K562 (cell line): ENCODE measurements around the gene PLS1. TPM values are rescaled to one million over a fixed set of nuclear protein-coding genes. Genes with fewer than 3 reads are reported as not detected.

Experiments used
- ATAC-seq: fragments of 200-7000 bp; cut with Tn5 transposase; 3 replicates; pipeline ENCODE4 v1.9.1; 2020; ENCODE audit warnings: moderate library complexity
- BruUV-seq: library from RNA; stranded (reverse); fragments of 400-500 nt; replicated peaks from 2 replicates; lab custom pipeline; 2021; lab: Mats Ljungman, UMichigan
- CTCF ChIA-PET: fragments of 300-600 bp; formaldehyde crosslinking; extraction: SDS; loops from one replicate; lab custom pipeline; 2021; ENCODE audit warnings: low intra/inter-chr PET ratio; lab: Yijun Ruan, JAX
- POLR2A ChIA-PET: fragments of 300-600, 350-650 bp; sonication (Branson Sonifier 250); formaldehyde crosslinking; extraction: SDS; loops from one replicate; lab custom pipeline; 2021; ENCODE audit warnings: antibody characterized with exemption, inconsistent platforms; lab: Yijun Ruan, JAX
- DNase-seq, 4 experiments: peaks; one replicate each; pipeline versions ENCODE4 v3.0.0 to v3.0.0-alpha.2; 2011 to 2018; ENCODE audit warnings: low spot score in 3 of 4, mixed read lengths in 3 of 4; ENCODE audit errors: extremely low read depth in 1 of 4
- FAIRE-seq: peaks from 2 replicates; lab custom pipeline; 2011; peaks lifted over from hg19 to GRCh38; lab: Jason Lieb, UNC
- H2AFZ ChIP-seq: 2 replicates; pipeline ENCODE4 v1.6.0; 2011; ENCODE audit warnings: low read depth, low read length, control low read depth, inconsistent platforms
- H3K27ac ChIP-seq: fragments of 200-600 bp; 3 replicates; pipeline ENCODE4 v1.8.0; 2011; ENCODE audit warnings: low read depth, mild to moderate bottlenecking, control low read depth, inconsistent platforms, low read length, moderate library complexity, mixed read lengths; ENCODE audit errors: extremely low read depth
- H3K27me3 ChIP-seq, 2 experiments: fragments of 300-600 bp in 1 of 2; 2 replicates in 1 of 2; 3 replicates in 1 of 2; pipeline versions ENCODE4 v1.6.0 to v1.8.0; 2011; ENCODE audit warnings: inconsistent platforms in 2 of 2, low read length in 2 of 2, mild to moderate bottlenecking in 1 of 2, mixed read lengths in 1 of 2, moderate library complexity in 1 of 2; ENCODE audit not compliant: control insufficient read depth in 2 of 2, insufficient read depth in 2 of 2
- H3K36me3 ChIP-seq: fragments of 300-600 bp; 3 replicates; pipeline ENCODE4 v1.8.0; 2011; ENCODE audit warnings: mild to moderate bottlenecking, low read length, inconsistent platforms; ENCODE audit not compliant: control insufficient read depth, insufficient read depth
- H3K4me1 ChIP-seq, 2 experiments: fragments of 200-600 bp in 1 of 2; replicated peaks in 1 of 2; 2 replicates in 1 of 2; 3 replicates in 1 of 2; pipeline versions ENCODE4 v1.5.1 to v1.8.0; 2011; ENCODE audit warnings: inconsistent platforms in 2 of 2, low read length in 2 of 2, mild to moderate bottlenecking in 1 of 2, mixed read lengths in 1 of 2, moderate library complexity in 1 of 2; ENCODE audit not compliant: control insufficient read depth in 2 of 2, insufficient read depth in 2 of 2
- H3K4me2 ChIP-seq: 2 replicates; pipeline ENCODE4 v1.6.1; 2011; ENCODE audit warnings: low read length, control low read depth, inconsistent platforms, mixed read lengths; ENCODE audit not compliant: insufficient read depth
- H3K4me3 ChIP-seq: fragments of 200-600 bp; sonication (generic), shearing (Covaris generic); 2 replicates; pipeline ENCODE4 v1.5.1; 2016; ENCODE audit warnings: control low read depth, inconsistent platforms
- H3K79me2 ChIP-seq: fragments of 200-600 bp; 3 replicates; pipeline ENCODE4 v1.8.0; 2011; ENCODE audit warnings: low read length, inconsistent platforms; ENCODE audit not compliant: control insufficient read depth, insufficient read depth
- H3K9ac ChIP-seq, 2 experiments: 2 replicates each; pipeline versions ENCODE4 v1.6.0 to v1.6.1; 2011; ENCODE audit warnings: low read depth in 2 of 2, low read length in 2 of 2, control low read depth in 1 of 2, inconsistent platforms in 1 of 2, mild to moderate bottlenecking in 1 of 2, mixed read lengths in 1 of 2; ENCODE audit not compliant: insufficient read depth in 1 of 2
- H3K9me1 ChIP-seq: one replicate; pipeline ENCODE4 v1.6.0; 2011; ENCODE audit warnings: inconsistent platforms, mild to moderate bottlenecking, low read length, moderate library complexity; ENCODE audit not compliant: control insufficient read depth, insufficient read depth
- H3K9me3 ChIP-seq: replicated peaks from 2 replicates; pipeline ENCODE4 v1.5.1; 2011; ENCODE audit warnings: low read depth, low read length, inconsistent platforms; ENCODE audit not compliant: control insufficient read depth, insufficient read depth
- H4K20me1 ChIP-seq: replicated peaks from 2 replicates; pipeline ENCODE4 v1.6.1; 2011; ENCODE audit warnings: low read length, inconsistent platforms, mixed read lengths; ENCODE audit not compliant: control insufficient read depth, insufficient read depth
- BRF2 ChIP-seq: IDR thresholded peaks from 3 replicates; pipeline ENCODE4 v1.6.1; 2011; ENCODE audit warnings: borderline replicate concordance, mild to moderate bottlenecking; ENCODE audit not compliant: insufficient read length, insufficient read depth
- DEAF1 ChIP-seq: fragments of 450-650 bp; formaldehyde crosslinking; IDR thresholded peaks from 2 replicates; pipeline ENCODE4 v1.4.0; 2020; ENCODE audit warnings: mild to moderate bottlenecking, moderate library complexity
- FOS ChIP-seq: IDR thresholded peaks from 3 replicates; pipeline ENCODE4 v1.6.1; 2011; ENCODE audit not compliant: insufficient read length; ENCODE audit errors: extremely low read depth
- FOXP1 ChIP-seq: sonication (generic); formaldehyde crosslinking; IDR thresholded peaks from 2 replicates; pipeline ENCODE4 v1.8.0; 2022; ENCODE audit warnings: mild to moderate bottlenecking, missing genetic modification reagents
- HBP1 ChIP-seq: fragments of 450-650 bp; formaldehyde crosslinking; IDR thresholded peaks from 2 replicates; pipeline ENCODE4 v1.4.0; 2022; ENCODE audit warnings: missing genetic modification characterization
- HES1 ChIP-seq: fragments of 450-650 bp; IDR thresholded peaks from 2 replicates; pipeline ENCODE4 v1.6.1; 2016; ENCODE audit warnings: low read depth, mild to moderate bottlenecking, moderate library complexity
- KLF13 ChIP-seq: fragments of 450-650 bp; IDR thresholded peaks from 2 replicates; pipeline ENCODE4 v1.6.1; 2016; ENCODE audit warnings: missing genetic modification characterization, low read depth, mild to moderate bottlenecking, missing compliant biosample characterization, moderate library complexity, borderline replicate concordance
- NBN ChIP-seq: fragments of 450-650 bp; IDR thresholded peaks from 2 replicates; pipeline ENCODE4 v1.6.1; 2016; ENCODE audit warnings: low read depth, mild to moderate bottlenecking
- SFPQ ChIP-seq: fragments of 200-400 bp; formaldehyde crosslinking; IDR thresholded peaks from 2 replicates; pipeline ENCODE4 v1.6.1; 2017; ENCODE audit warnings: mild to moderate bottlenecking, low read depth, low read length, moderate library complexity
- SMARCA4 ChIP-seq: fragments of 450-650 bp; IDR thresholded peaks from 2 replicates; pipeline ENCODE4 v1.6.1; 2016
- ZBTB34 ChIP-seq: fragments of 250-450 bp; sonication (Bioruptor Pico); IDR thresholded peaks from 2 replicates; pipeline ENCODE4 v1.8.0; 2021; ENCODE audit warnings: mild to moderate bottlenecking, moderate library complexity
- ZNF134 ChIP-seq: fragments of 250-450 bp; sonication (Bioruptor Pico); conservative IDR thresholded peaks from 2 replicates; pipeline ENCODE4 v1.4.0; 2020
- ZNF431 ChIP-seq: sonication (generic); formaldehyde crosslinking; IDR thresholded peaks from 2 replicates; pipeline ENCODE4 v1.8.0; 2022; ENCODE audit warnings: mild to moderate bottlenecking, missing genetic modification reagents
- ZNF445 ChIP-seq: fragments of 250-450 bp; sonication (Bioruptor Pico); IDR thresholded peaks from 2 replicates; pipeline ENCODE4 v1.4.0; 2020; ENCODE audit warnings: low read depth, mild to moderate bottlenecking, moderate library complexity
- WGBS: fragments of 100-300 bp; shearing (Covaris generic); methylation state at CpG from one replicate; pipeline ENCODE4 v1.1.6; 2016; ENCODE audit warnings: low coverage, mixed read lengths; ENCODE audit not compliant: insufficient coverage; ENCODE audit errors: missing lambda C conversion rate; 5-methylcytosine and 5-hydroxymethylcytosine counted together
- in situ Hi-C: fragments of 300-500 bp; cut with MboI; formaldehyde crosslinking; loops from 4 replicates; pipeline ENCODE4 v1.15.0; 2018; ENCODE audit warnings: inconsistent platforms, mixed read lengths
- intact Hi-C: fragments of 100-400 bp; cut with micrococcal nuclease; formaldehyde crosslinking; loops from 2 replicates; pipeline ENCODE4 v1.14.2; 2022
- polyA plus RNA-seq, 8 experiments: library from polyadenylated mRNA; depleted of rRNA in 4 of 8; stranded (reverse) in 5 of 8; unstranded in 3 of 8; fragments of >200 nt; fragmentation: Nextera tagmentation in 2 of 8; fragmentation: Illumina TruSeq in 1 of 8; extraction: Ambion mirVana in 2 of 8; extraction: Trizol in 1 of 8; gene quantifications; 2 replicates each; pipeline versions ENCODE4 v1.2.1 to v1.2.3, GENCODE V29; 2011 to 2014; ENCODE audit warnings: inconsistent platforms in 1 of 8, missing spikeins in 1 of 8
- total RNA-seq, 7 experiments: library from RNA; depleted of rRNA in 6 of 7; stranded (reverse); fragments of >200 nt in 6 of 7; fragmentation: Illumina TruSeq in 2 of 7; extraction: Trizol in 2 of 7; gene quantifications; 2 replicates each; pipeline versions ENCODE4 v1.2.1 to v1.2.3, GENCODE V29; 2011 to 2021; ENCODE audit warnings: low replicate concordance in 1 of 7

Gene PLS1
- total and polyA plus RNA-seq, 9 of the 15 experiments (the other 6 are each of a cell fraction or from before 2014, with no cell fraction given) = 6.1 to 21.3 (median 13.0) TPM

- Histone ChIP-seq H3K36me3 (no peaks in the 10 kb centered on the region; the same call in 1 of the 3 replicates), H3K9ac (no peak overlapping the region), H3K9me1 (no peaks in the 10 kb centered on the region), H3K27ac (no peak overlapping the region), H3K4me3 (no peak overlapping the region), H3K4me1 (no peaks in the 10 kb centered on the region; a peak in 1 of 5 replicates), H3K9me3 (no peaks in the 10 kb centered on the region)
- CTCF ChIA-PET = no interaction called here
- DNase-seq = no peak
- intact Hi-C loops = no loop called here
- TF ChIP-seq NBN = no peak
- TF ChIP-seq ZBTB34 = no peak
- TF ChIP-seq FOS = no peak
- no peak for TF ChIP-seq HBP1 (CRISPR knock-in tag)
- TF ChIP-seq BRF2 = no peak
- TF ChIP-seq DEAF1 (CRISPR knock-in tag) = no peak
- no peak for TF ChIP-seq HES1
- TF ChIP-seq FOXP1 = no peak
- no peak for TF ChIP-seq ZNF445 (CRISPR knock-in tag)
- TF ChIP-seq ZNF431 = no peak
- TF ChIP-seq KLF13 (tag) = no peak
- no peak for TF ChIP-seq SMARCA4
- no peak for TF ChIP-seq ZNF134 (CRISPR knock-in tag)
- TF ChIP-seq SFPQ = no peak
- TF ChIP-seq, all 486 proteins: peak for 0
- in situ Hi-C loops = no loop called here
- Histone ChIP-seq H2AFZ (no peak overlapping the region), H3K79me2 (no peaks in the 10 kb centered on the region), H3K4me2 (no peak overlapping the region), H3K27me3 (no peaks in the 10 kb centered on the region), H4K20me1 (no peaks in the 10 kb centered on the region)
- ATAC-seq = no peak
- no peak for FAIRE-seq
- no TSS peak for BruUV-seq
- POLR2A ChIA-PET = no interaction called here
- WGBS = 94% methylated on average over 2 of the region's 2 CpGs
These were observed 94.4 kb downstream of the PLS1 start for GRCh38 chr3:142690613-142691012.
